B cell (primary cell): Measurements from ENCODE around the gene NSUN5. TPM values are rescaled to one million over a fixed set of nuclear protein-coding genes. Genes with fewer than 3 reads are reported as not detected.
A peak's percentile ranks its signal among the peaks of the same experiment; 100 is the strongest.

ENCODE experiments used
- ATAC-seq: fragments of 200-7000 bp; cut with Tn5 transposase; one replicate; pipeline ENCODE4 v1.10.0; 2021; ENCODE audit warnings: low read depth, mild to moderate bottlenecking, moderate number of reproducible peaks, moderate library complexity
- CTCF ChIA-PET: fragments of 350-600 bp; sonication (Branson Sonifier 250); formaldehyde crosslinking; loops from one replicate; lab custom pipeline; 2021; ENCODE audit warnings: antibody characterized with exemption, inconsistent platforms; lab: Charles Lee
- POLR2A ChIA-PET: fragments of 350-600 bp; sonication (Branson Sonifier 250); formaldehyde crosslinking; loops from one replicate; lab custom pipeline; 2021; ENCODE audit warnings: antibody characterized with exemption; lab: Charles Lee
- DNase-seq: peaks from one replicate; pipeline ENCODE4 v3.0.0; 2013
- H2AFZ ChIP-seq: 2 replicates; pipeline ENCODE4 v1.6.1; 2012; ENCODE audit warnings: mild to moderate bottlenecking, low read depth, low read length; ENCODE audit not compliant: insufficient read depth, poor library complexity, severe bottlenecking
- H3K27ac ChIP-seq, 2 donors: 1 replicate in 1 of 2; 2 replicates in 1 of 2; pipeline ENCODE4 v1.5.1; 2012 to 2013; ENCODE audit warnings: low read length in 2 of 2, mild to moderate bottlenecking in 2 of 2, moderate library complexity in 1 of 2
- H3K27me3 ChIP-seq, 4 experiments: fragments of 200-600 bp in 1 of 4; sonication (generic) in 1 of 4; replicated peaks in 1 of 4; 1 replicate in 2 of 4; 2 replicates in 2 of 4; pipeline versions ENCODE4 v1.6.1 to v1.7.0; 2013 to 2016; ENCODE audit warnings: low read length in 3 of 4, mild to moderate bottlenecking in 2 of 4, mixed read lengths in 1 of 4, moderate library complexity in 1 of 4; ENCODE audit not compliant: insufficient read depth in 4 of 4, control insufficient read depth in 3 of 4; ENCODE audit errors: control extremely low read depth in 1 of 4
- H3K36me3 ChIP-seq, 2 experiments: replicated peaks in 1 of 2; 1 replicate in 1 of 2; 2 replicates in 1 of 2; pipeline versions ENCODE4 v1.6.1 to v1.7.1; 2013; ENCODE audit warnings: low read length in 1 of 2; ENCODE audit not compliant: insufficient read depth in 2 of 2, control insufficient read depth in 1 of 2; ENCODE audit errors: control extremely low read depth in 1 of 2, extremely low read depth in 1 of 2
- H3K4me1 ChIP-seq, 2 donors: fragments of 200-600 bp in 1 of 2; sonication (generic) in 1 of 2; 1 replicate in 1 of 2; 2 replicates in 1 of 2; pipeline versions ENCODE4 v1.5.1 to v1.6.1; 2013 to 2017; ENCODE audit warnings: low read length in 2 of 2; ENCODE audit not compliant: control insufficient read depth in 2 of 2, insufficient read depth in 2 of 2
- H3K4me2 ChIP-seq: replicated peaks from 2 replicates; pipeline ENCODE3; 2012; ENCODE audit warnings: mild to moderate bottlenecking, low read depth, low read length; ENCODE audit not compliant: poor library complexity, severe bottlenecking
- H3K4me3 ChIP-seq, 5 experiments: fragments of 200-600 bp in 1 of 5; sonication (generic) in 1 of 5; 1 replicate in 3 of 5; 2 replicates in 2 of 5; pipeline versions ENCODE4 v1.5.1 to v1.7.0; 2011 to 2016; ENCODE audit warnings: low read length in 4 of 5, mild to moderate bottlenecking in 4 of 5, low read depth in 2 of 5, control low read depth in 1 of 5, moderate library complexity in 1 of 5; ENCODE audit not compliant: insufficient read depth in 1 of 5; ENCODE audit errors: control extremely low read depth in 1 of 5, extremely low read depth in 1 of 5
- H3K79me2 ChIP-seq: fragments of 200-600 bp; sonication (generic); one replicate; pipeline ENCODE4 v1.6.0; 2016; ENCODE audit warnings: low read length; ENCODE audit not compliant: control insufficient read depth, insufficient read depth
- H3K9ac ChIP-seq: fragments of 200-600 bp; sonication (generic); 2 replicates; pipeline ENCODE4 v1.6.1; 2017; ENCODE audit warnings: mild to moderate bottlenecking, low read length, moderate library complexity
- H3K9me3 ChIP-seq, 3 donors: one replicate each; pipeline versions ENCODE4 v1.6.1 to v1.7.1; 2013; ENCODE audit warnings: low read length in 2 of 3; ENCODE audit not compliant: control insufficient read depth in 2 of 3, insufficient read depth in 1 of 3; ENCODE audit errors: control extremely low read depth in 1 of 3
- H4K20me1 ChIP-seq: 2 replicates; pipeline ENCODE4 v1.6.0; 2012; ENCODE audit warnings: mild to moderate bottlenecking, low read length; ENCODE audit not compliant: insufficient read depth, control insufficient read depth, poor library complexity, severe bottlenecking
- H3K27ac Mint-ChIP-seq: one replicate; pipeline ENCODE4 v1.8.0; 2021; ENCODE audit warnings: mixed read lengths
- H3K27me3 Mint-ChIP-seq: one replicate; pipeline ENCODE4 v1.8.0; 2021; ENCODE audit warnings: mixed read lengths
- H3K4me1 Mint-ChIP-seq: one replicate; pipeline ENCODE4 v1.8.0; 2021; ENCODE audit warnings: mixed read lengths
- H3K4me3 Mint-ChIP-seq: one replicate; pipeline ENCODE4 v1.8.0; 2021; ENCODE audit warnings: mixed read lengths
- H3K9me3 Mint-ChIP-seq: one replicate; pipeline ENCODE4 v1.8.0; 2022; ENCODE audit warnings: mixed read lengths; ENCODE audit not compliant: insufficient read depth
- CTCF ChIP-seq: fragments of 200-600 bp; IDR thresholded peaks from one replicate; pipeline ENCODE4 v1.8.0; 2022; ENCODE audit warnings: antibody characterized with exemption, mild to moderate bottlenecking
- EZH2 ChIP-seq: IDR thresholded peaks from 2 replicates; pipeline ENCODE4 v1.6.1; 2012; ENCODE audit warnings: borderline replicate concordance, low read depth, mild to moderate bottlenecking, moderate library complexity, low read length; ENCODE audit not compliant: insufficient read depth, poor library complexity, severe bottlenecking
- WGBS: methylation state at CpG from one replicate; pipeline ENCODE4 v1.1.5; 2013; ENCODE audit warnings: missing lambda C conversion rate; ENCODE audit not compliant: insufficient coverage; 5-methylcytosine and 5-hydroxymethylcytosine counted together
- intact Hi-C: fragments of 100-400 bp; cut with micrococcal nuclease; formaldehyde crosslinking; loops from one replicate; pipeline ENCODE4 v1.10.0; 2022
- polyA minus RNA-seq: library from RNA; depleted of rRNA, polyadenylated mRNA; stranded (reverse); fragments of >200 nt; gene quantifications from 2 replicates; pipeline ENCODE4 v1.2.3, GENCODE V29; 2012
- polyA plus RNA-seq: library from polyadenylated mRNA; depleted of rRNA; stranded (reverse); fragments of >200 nt; gene quantifications from 2 replicates; pipeline ENCODE4 v1.2.3, GENCODE V29; 2012
- total RNA-seq, 2 donors: library from RNA; stranded (reverse); fragments of 120-200 nt in 1 of 2; gene quantifications; 1 replicate in 1 of 2; 2 replicates in 1 of 2; pipeline versions ENCODE4 v1.2.3 to v1.2.4, GENCODE V29; 2013 to 2022

The NSUN5 gene
- total RNA-seq (67.1 and 68.8 TPM in 2 replicates), polyA plus RNA-seq (98.0 and 103 TPM in 2 replicates), polyA minus RNA-seq (59.7 and 85.8 TPM in 2 replicates)
- 52.5 TPM for total RNA-seq (2013)

DNA sequence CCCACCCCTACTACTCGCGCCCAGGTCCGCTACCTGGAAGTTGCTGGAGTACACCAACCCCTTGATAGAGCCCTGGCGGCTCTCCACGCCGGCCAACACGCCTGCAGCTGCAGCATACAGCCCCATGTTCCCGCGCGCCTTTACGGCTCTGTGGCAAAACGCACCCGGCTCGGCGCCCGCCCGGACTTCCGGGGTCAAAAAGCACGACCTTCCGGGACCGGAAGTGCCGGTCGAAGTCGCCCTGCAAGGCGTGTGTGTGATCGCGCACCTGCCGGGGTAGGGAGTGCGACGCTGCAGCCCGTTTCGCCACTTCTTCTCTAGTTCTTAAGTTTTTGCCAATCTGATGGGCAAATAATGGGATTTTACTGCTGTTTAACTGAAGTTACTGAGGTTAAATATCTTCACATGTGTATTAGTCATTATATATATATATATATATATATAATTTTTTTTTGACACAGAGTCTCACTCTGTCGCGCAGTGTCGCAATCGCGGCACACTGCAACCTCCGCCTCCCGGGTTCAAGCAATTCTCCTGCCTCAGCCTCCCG, at the start of gene NSUN5:
Gene NSUN5, minus strand, starts transcription at position 162 of the 550 bp plus-strand sequence. Its CDS starts 36 bp downstream, at position 126.
- peak within 1 kb of the TSS; percentile 99 for H3K27ac Mint-ChIP-seq
- H3K27me3 Mint-ChIP-seq, result no peaks in the 10 kb centered on the region

More for the DNA sequence above, at the start of gene NSUN5:
- Histone ChIP-seq H2AFZ (peak within 1 kb of the TSS; percentile 74), H3K4me3 (peak within 1 kb of the TSS; percentile 71 to 80 (median 73)), H3K36me3 (peaks cover 0 to 31% of the 10 kb centered on the region in 2 experiments), H4K20me1 (peaks cover 23% of the 10 kb centered on the region), H3K9me3 (peaks cover 0 to 4% (median 0%) of the 10 kb centered on the region in 3 donors), H3K27ac (peak within 1 kb of the TSS; percentile 45 to 59), H3K4me1 (peaks cover 14 to 19% of the 10 kb centered on the region in 2 donors), H3K4me2 (peak within 1 kb of the TSS; percentile 73), H3K9ac (peak within 1 kb of the TSS; percentile 73), H3K79me2 (peaks cover 27% of the 10 kb centered on the region), H3K27me3 (no peaks in the 10 kb centered on the region)
- TF ChIP-seq EZH2 (no peak), CTCF (no peak)
- peak; percentile 92 for DNase-seq
- intact Hi-C loops, result no loop called here
- ATAC-seq, result peak; percentile 95
- Mint-ChIP-seq H3K4me1 (peaks cover 34% of the 10 kb centered on the region), H3K9me3 (no peaks in the 10 kb centered on the region), H3K4me3 (peak within 1 kb of the TSS; percentile 99)
- under 1% methylated on average over 29 of the region's 40 CpGs for WGBS
- CTCF ChIA-PET, result no interaction called here
- POLR2A ChIA-PET, result no interaction called here
